Calu3 (cell line): Measurements from ENCODE around the gene LRRC72. TPM values are rescaled to one million over a fixed set of nuclear protein-coding genes. Genes with fewer than 3 reads are reported as not detected.

Experiments used
- BruUV-seq: library from RNA; stranded (reverse); fragments of 400-500 nt; replicated peaks from 2 replicates; lab custom pipeline; 2021; lab: Mats Ljungman, UMichigan
- CTCF ChIA-PET: fragments of 300-600 bp; sonication (Branson Sonifier 250); formaldehyde crosslinking; loops from one replicate; lab custom pipeline; 2022; ENCODE audit warnings: antibody characterized with exemption; lab: Charles Lee
- DNase-seq: peaks from one replicate; pipeline ENCODE4 v3.0.0; 2022
- H3K27ac Mint-ChIP-seq: one replicate; pipeline ENCODE4 v1.8.0; 2022; ENCODE audit warnings: mixed read lengths; ENCODE audit not compliant: unreplicated experiment
- H3K27me3 Mint-ChIP-seq: one replicate; pipeline ENCODE4 v1.8.0; 2022; ENCODE audit warnings: mixed read lengths; ENCODE audit not compliant: unreplicated experiment
- H3K36me3 Mint-ChIP-seq: one replicate; pipeline ENCODE4 v1.8.0; 2022; ENCODE audit warnings: mild to moderate bottlenecking, moderate library complexity, mixed read lengths; ENCODE audit not compliant: insufficient read depth, unreplicated experiment
- H3K4me1 Mint-ChIP-seq: one replicate; pipeline ENCODE4 v1.8.0; 2022; ENCODE audit warnings: mild to moderate bottlenecking, low read depth, mixed read lengths; ENCODE audit not compliant: unreplicated experiment
- H3K4me3 Mint-ChIP-seq: one replicate; pipeline ENCODE4 v1.8.0; 2022; ENCODE audit warnings: mild to moderate bottlenecking, low read depth, moderate library complexity, mixed read lengths; ENCODE audit not compliant: unreplicated experiment
- H3K9me3 Mint-ChIP-seq: one replicate; pipeline ENCODE4 v1.8.0; 2022; ENCODE audit warnings: low read depth, mixed read lengths; ENCODE audit not compliant: unreplicated experiment
- intact Hi-C: fragments of 100-400 bp; cut with micrococcal nuclease; formaldehyde crosslinking; loops from one replicate; pipeline ENCODE4 v1.10.0; 2022; ENCODE audit not compliant: unreplicated experiment
- total RNA-seq: library from RNA; stranded (reverse); gene quantifications from 2 replicates; pipeline ENCODE4 v1.2.3, GENCODE V29; 2022
- TF ChIP-seq, protein P1 (sequence below): fragments of 200-600 bp; IDR thresholded peaks from one replicate; pipeline ENCODE4 v1.8.0; 2022; ENCODE audit warnings: antibody characterized with exemption; ENCODE audit not compliant: unreplicated experiment

The LRRC72 gene
- total RNA-seq, 1 experiment from 2014 or later, result not detected

DNA sequence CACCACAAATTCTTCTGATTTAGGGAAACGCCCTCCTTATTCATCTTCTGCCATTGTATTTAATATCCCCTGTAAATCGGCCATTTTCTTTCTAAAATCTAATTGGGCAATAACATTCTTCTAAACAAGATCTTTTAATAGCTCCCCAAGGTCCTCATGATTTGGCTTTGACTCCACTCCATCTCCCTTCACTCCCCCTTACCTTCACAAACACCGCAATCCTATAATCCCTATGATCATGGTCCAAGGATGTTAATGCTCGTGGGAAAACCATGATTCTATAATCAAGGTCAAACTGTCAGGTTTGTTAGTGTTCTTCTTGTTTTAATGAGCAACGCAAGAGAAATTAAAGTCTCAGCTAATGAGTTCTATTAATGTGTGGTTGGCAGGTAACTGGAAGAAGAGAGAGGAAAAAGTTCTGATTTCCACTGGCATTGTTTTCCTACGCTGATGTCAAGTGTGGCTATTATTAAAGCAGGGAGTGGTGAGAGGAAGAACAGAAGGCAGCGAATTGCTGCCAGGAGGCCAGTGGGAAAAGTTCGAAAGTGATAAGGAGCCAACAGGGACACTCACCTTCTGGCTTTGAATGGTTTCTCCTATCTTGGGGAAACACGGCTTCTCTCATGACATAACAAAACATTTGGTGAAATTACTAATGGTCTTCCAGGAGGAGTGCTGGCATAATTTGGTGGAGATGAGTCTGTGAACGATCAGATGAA is 28.1 kb downstream of the LRRC72 start:
- TF ChIP-seq, protein P1, sequence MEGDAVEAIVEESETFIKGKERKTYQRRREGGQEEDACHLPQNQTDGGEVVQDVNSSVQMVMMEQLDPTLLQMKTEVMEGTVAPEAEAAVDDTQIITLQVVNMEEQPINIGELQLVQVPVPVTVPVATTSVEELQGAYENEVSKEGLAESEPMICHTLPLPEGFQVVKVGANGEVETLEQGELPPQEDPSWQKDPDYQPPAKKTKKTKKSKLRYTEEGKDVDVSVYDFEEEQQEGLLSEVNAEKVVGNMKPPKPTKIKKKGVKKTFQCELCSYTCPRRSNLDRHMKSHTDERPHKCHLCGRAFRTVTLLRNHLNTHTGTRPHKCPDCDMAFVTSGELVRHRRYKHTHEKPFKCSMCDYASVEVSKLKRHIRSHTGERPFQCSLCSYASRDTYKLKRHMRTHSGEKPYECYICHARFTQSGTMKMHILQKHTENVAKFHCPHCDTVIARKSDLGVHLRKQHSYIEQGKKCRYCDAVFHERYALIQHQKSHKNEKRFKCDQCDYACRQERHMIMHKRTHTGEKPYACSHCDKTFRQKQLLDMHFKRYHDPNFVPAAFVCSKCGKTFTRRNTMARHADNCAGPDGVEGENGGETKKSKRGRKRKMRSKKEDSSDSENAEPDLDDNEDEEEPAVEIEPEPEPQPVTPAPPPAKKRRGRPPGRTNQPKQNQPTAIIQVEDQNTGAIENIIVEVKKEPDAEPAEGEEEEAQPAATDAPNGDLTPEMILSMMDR, result no peak
- CTCF ChIA-PET, result no interaction called here
- intact Hi-C loops, result no loop called here
- H3K9me3 Mint-ChIP-seq, result no peaks in the 10 kb centered on the region
- no peak overlapping the region for H3K4me3 Mint-ChIP-seq
- DNase-seq, result no peak
- no peaks in the 10 kb centered on the region for H3K27me3 Mint-ChIP-seq
- no peak overlapping the region for H3K27ac Mint-ChIP-seq
- no TSS peak for BruUV-seq
- H3K4me1 Mint-ChIP-seq, result no peaks in the 10 kb centered on the region
- no peaks in the 10 kb centered on the region for H3K36me3 Mint-ChIP-seq

DNA sequence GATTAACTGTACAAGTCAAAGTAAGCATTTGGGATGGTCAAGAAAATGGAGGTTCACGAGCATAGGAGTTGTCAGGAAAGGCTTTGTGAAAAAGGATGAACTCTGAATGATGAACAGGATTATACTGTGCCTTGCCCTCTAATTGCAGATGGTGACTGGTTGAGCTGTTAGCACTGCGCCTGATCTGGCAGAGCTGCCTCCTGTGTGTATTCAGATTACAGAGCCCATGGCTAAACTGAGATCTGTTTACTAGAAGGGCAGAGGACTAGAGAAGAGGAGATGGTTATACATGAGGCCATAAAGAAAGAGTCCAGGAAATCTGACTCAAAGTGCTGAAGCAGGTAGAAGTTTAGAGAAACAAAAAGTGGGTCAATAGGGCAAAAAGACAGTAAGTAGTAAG is 29.7 kb downstream of the LRRC72 start:
- no peak overlapping the region for H3K27ac Mint-ChIP-seq
- CTCF ChIA-PET, result interaction anchor here (0.6 kb wide), 1 partner anchor 94 kb away, joined by 4 read pairs; no protein-coding TSS in a partner anchor
- no peaks in the 10 kb centered on the region for H3K27me3 Mint-ChIP-seq
- no TSS peak for BruUV-seq
- intact Hi-C loops, result no loop called here
- H3K9me3 Mint-ChIP-seq, result no peaks in the 10 kb centered on the region
- H3K36me3 Mint-ChIP-seq, result no peaks in the 10 kb centered on the region
- no peak overlapping the region for H3K4me3 Mint-ChIP-seq
- H3K4me1 Mint-ChIP-seq, result no peaks in the 10 kb centered on the region
- TF ChIP-seq, protein P1, result no peak
- DNase-seq, result no peak

DNA sequence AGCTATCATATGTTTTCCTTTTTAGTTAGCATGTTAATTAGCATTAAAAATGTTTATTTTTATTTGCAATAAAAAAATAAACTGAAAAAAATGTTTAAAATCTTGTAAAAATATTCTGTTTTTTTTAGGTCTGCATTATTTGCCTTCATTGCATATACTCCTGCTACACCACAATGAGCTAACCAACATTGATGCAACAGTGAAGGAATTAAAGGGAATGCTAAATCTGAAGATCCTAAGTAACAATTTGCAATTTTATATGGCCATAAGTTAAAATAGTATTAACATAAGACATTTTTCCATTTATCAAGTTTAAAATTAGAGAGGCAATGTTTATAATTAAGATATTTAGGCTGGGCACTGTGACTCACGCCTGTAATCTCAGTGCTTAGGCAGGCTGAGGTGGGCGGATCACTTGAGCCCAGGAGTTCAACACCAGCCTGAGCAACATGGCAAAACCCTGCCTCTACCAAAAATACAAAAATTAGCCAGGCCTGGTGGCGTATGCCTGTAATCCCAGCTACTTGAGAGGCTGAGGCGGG is 32.2 kb downstream of the LRRC72 start:
- CTCF ChIA-PET, result no interaction called here
- no peak overlapping the region for H3K27ac Mint-ChIP-seq
- H3K4me1 Mint-ChIP-seq, result no peaks in the 10 kb centered on the region
- no TSS peak for BruUV-seq
- TF ChIP-seq, protein P1, result no peak
- intact Hi-C loops, result no loop called here
- H3K36me3 Mint-ChIP-seq, result no peaks in the 10 kb centered on the region
- H3K9me3 Mint-ChIP-seq, result no peaks in the 10 kb centered on the region
- no peak for DNase-seq
- H3K27me3 Mint-ChIP-seq, result no peaks in the 10 kb centered on the region
- no peak overlapping the region for H3K4me3 Mint-ChIP-seq

DNA sequence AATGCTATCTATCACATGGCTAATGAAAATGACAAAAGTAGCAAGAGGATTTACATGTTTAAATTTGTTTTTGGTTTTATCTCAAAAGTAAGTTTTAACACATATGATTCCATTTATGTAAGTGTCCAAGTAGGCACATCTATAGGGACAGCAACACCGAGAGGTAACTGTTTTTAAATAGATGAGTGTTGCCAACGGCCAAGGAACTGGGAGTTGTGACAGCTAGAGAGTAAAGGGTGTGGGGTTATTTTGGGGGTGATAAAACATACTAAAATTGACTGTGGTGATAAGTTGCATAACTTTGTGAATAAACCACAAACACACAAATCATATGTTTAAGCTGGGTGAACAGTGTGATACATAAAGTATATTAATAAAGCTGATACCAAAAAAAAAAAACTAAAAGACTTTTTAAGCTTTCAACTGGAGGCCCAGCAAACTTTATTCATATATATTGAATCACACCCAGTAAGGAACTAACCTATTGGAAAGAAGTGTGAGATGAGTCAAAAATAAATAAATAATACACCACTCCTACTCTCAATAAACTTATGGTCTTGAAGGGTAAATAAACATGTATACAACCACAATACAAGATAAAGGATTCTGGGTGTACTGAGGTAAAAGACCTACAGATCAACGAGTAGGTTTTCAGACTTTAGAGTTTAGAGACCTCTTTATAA is 33.0 kb downstream of the LRRC72 start:
- Mint-ChIP-seq H3K4me1 (peaks cover 8% of the 10 kb centered on the region), H3K27me3 (no peaks in the 10 kb centered on the region), H3K36me3 (no peaks in the 10 kb centered on the region), H3K27ac (no peak overlapping the region), H3K9me3 (no peaks in the 10 kb centered on the region), H3K4me3 (no peak overlapping the region)
- TF ChIP-seq, protein P1, result no peak
- BruUV-seq, result no TSS peak
- CTCF ChIA-PET, result no interaction called here
- no peak for DNase-seq
- intact Hi-C loops, result no loop called here
